Pons (tissue), 1 donor: Measurements from ENCODE around the gene B3GALT5.

Experiments used
- DNase-seq: peaks from one replicate; pipeline ENCODE4 v3.0.0-alpha.2; 2016; ENCODE audit warnings: low spot score

B3GALT5 gene

GRCh38 chr21:39645331-39645730 lies 32.6 kb downstream of the B3GALT5 start:
- no peak for DNase-seq

- DNase-seq = no peak
Observed at GRCh38 chr21:39647476-39647875, 34.7 kb downstream of the B3GALT5 start.

- DNase-seq = no peak
Observed at GRCh38 chr21:39648879-39649278, 36.1 kb downstream of the B3GALT5 start.

GRCh38 chr21:39649526-39649925 lies 36.8 kb downstream of the B3GALT5 start:
- DNase-seq = no peak

- DNase-seq = no peak
Observed at GRCh38 chr21:39650306-39650705, 37.6 kb downstream of the B3GALT5 start.

- no peak for DNase-seq
Observed at GRCh38 chr21:39650801-39651200, 38.1 kb downstream of the B3GALT5 start.

- no peak for DNase-seq
Observed at GRCh38 chr21:39651206-39651605, 38.5 kb downstream of the B3GALT5 start.

GRCh38 chr21:39654951-39655350 lies 42.2 kb downstream of the B3GALT5 start:
- DNase-seq = no peak

GRCh38 chr21:39655589-39655988 lies 42.8 kb downstream of the B3GALT5 start:
- no peak for DNase-seq

GRCh38 chr21:39656209-39656608 lies 43.5 kb downstream of the B3GALT5 start:
- DNase-seq = no peak

- no peak for DNase-seq
Observed at GRCh38 chr21:39657091-39657689, 44.5 kb downstream of the B3GALT5 start.

GRCh38 chr21:39658066-39658465 lies 45.3 kb downstream of the B3GALT5 start:
- DNase-seq = no peak

- DNase-seq = no peak
Observed at GRCh38 chr21:39659070-39659815, 46.5 kb downstream of the B3GALT5 start.

GRCh38 chr21:39660191-39660980 lies 47.6 kb downstream of the B3GALT5 start:
- no peak for DNase-seq

GRCh38 chr21:39661121-39661520 lies 48.4 kb downstream of the B3GALT5 start:
- no peak for DNase-seq

GRCh38 chr21:39661740-39662139 lies 49.0 kb downstream of the B3GALT5 start:
- DNase-seq = no peak

- no peak for DNase-seq
Observed at GRCh38 chr21:39662411-39662953, 49.7 kb downstream of the B3GALT5 start.

- DNase-seq = no peak
Observed at GRCh38 chr21:39663066-39663465, 50.3 kb downstream of the B3GALT5 start.

GRCh38 chr21:39663742-39664492 lies 51.2 kb downstream of the B3GALT5 start:
- DNase-seq = no peak

GRCh38 chr21:39664586-39664985 lies 51.8 kb downstream of the B3GALT5 start:
- no peak for DNase-seq

- DNase-seq = no peak
Observed at GRCh38 chr21:39666026-39666425, 53.3 kb downstream of the B3GALT5 start.
